ENCODE measurements around the gene IDH3A. TPM values are rescaled to one million over a fixed set of nuclear protein-coding genes. Genes with fewer than 3 reads are reported as not detected.

Gene IDH3A
- total RNA-seq, 1 donor from 2014 or later: 30.8 TPM

DNA sequence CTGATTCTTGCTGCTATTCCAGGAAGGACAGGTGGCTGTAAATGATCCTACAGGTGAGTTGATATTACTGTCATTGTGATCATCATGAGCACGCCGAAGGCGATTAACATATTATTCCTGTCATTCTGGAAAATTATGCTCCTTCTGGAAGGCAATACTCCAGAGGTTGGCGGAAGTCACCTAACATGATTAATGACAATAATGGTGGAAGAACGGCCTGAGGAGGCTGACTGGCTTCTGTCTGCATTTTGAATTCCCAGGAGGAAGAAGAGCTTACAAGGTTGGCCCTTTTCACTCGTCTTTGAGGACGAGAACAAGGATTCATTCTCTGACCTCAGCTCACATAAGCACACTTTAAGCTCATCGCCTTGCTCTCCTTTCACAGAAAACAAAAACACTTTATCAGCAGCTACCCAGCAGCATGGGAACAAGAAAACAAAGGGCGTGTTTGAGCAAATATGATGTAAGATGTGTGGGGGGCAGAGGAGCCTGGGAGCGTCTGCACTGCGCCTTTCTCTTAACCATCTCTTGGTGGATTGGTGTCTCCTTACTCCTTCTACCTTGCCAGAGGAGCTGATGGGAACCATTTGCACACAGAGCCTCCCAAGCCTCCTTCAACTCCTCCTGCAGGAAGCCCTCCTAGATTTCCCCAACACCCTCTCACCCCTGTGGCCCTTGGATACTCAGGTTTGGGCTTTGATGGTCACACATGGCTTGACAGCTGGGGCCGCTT is 62.2 kb downstream of the IDH3A start:
- no peaks in the 10 kb centered on the region for H3K36me3 ChIP-seq (ENCODE audit: control insufficient read depth, insufficient read depth, low read length)
- TF ChIP-seq, protein P1, sequence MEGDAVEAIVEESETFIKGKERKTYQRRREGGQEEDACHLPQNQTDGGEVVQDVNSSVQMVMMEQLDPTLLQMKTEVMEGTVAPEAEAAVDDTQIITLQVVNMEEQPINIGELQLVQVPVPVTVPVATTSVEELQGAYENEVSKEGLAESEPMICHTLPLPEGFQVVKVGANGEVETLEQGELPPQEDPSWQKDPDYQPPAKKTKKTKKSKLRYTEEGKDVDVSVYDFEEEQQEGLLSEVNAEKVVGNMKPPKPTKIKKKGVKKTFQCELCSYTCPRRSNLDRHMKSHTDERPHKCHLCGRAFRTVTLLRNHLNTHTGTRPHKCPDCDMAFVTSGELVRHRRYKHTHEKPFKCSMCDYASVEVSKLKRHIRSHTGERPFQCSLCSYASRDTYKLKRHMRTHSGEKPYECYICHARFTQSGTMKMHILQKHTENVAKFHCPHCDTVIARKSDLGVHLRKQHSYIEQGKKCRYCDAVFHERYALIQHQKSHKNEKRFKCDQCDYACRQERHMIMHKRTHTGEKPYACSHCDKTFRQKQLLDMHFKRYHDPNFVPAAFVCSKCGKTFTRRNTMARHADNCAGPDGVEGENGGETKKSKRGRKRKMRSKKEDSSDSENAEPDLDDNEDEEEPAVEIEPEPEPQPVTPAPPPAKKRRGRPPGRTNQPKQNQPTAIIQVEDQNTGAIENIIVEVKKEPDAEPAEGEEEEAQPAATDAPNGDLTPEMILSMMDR (IDR thresholded peaks at IDR 0.05; ENCODE audit: insufficient read depth, low read length, severe bottlenecking): no peak
- FAIRE-seq: peak; percentile 97
- H3K4me3 ChIP-seq (ENCODE audit: low read depth, low read length): no peak overlapping the region
- H3K27me3 ChIP-seq (ENCODE audit: control insufficient read depth, insufficient read depth, low read length): peaks cover 2% of the 10 kb centered on the region
- no peak for DNase-seq (ENCODE audit: low read depth)

DNA sequence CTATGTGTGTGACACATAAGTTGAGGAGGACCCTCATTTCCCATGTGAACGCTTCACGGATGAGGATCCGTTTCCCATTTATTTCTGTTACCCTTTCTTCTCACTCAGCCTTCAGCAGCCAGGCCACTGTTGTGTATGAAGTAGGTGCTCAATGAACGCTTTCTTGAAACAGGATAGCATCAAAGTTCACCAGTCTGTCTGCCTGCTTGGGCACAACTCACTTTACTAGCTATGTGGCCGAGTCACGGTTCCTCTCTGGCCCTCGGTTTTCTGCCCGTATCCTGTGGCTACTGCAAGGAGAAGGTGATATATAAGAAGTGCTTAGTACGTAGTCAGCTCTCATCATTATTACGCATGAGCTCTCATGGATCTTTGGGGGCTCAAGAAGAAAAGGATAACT is 62.8 kb downstream of the IDH3A start:
- FAIRE-seq (no peak), DNase-seq (ENCODE audit: low read depth) (no peak)
- Histone ChIP-seq H3K36me3 (ENCODE audit: control insufficient read depth, insufficient read depth, low read length) (no peaks in the 10 kb centered on the region), H3K4me3 (ENCODE audit: low read depth, low read length) (no peak overlapping the region), H3K27me3 (ENCODE audit: control insufficient read depth, insufficient read depth, low read length) (peaks cover 2% of the 10 kb centered on the region)
- TF ChIP-seq, protein P1 (IDR thresholded peaks at IDR 0.05; ENCODE audit: insufficient read depth, low read length, severe bottlenecking): no peak

DNA sequence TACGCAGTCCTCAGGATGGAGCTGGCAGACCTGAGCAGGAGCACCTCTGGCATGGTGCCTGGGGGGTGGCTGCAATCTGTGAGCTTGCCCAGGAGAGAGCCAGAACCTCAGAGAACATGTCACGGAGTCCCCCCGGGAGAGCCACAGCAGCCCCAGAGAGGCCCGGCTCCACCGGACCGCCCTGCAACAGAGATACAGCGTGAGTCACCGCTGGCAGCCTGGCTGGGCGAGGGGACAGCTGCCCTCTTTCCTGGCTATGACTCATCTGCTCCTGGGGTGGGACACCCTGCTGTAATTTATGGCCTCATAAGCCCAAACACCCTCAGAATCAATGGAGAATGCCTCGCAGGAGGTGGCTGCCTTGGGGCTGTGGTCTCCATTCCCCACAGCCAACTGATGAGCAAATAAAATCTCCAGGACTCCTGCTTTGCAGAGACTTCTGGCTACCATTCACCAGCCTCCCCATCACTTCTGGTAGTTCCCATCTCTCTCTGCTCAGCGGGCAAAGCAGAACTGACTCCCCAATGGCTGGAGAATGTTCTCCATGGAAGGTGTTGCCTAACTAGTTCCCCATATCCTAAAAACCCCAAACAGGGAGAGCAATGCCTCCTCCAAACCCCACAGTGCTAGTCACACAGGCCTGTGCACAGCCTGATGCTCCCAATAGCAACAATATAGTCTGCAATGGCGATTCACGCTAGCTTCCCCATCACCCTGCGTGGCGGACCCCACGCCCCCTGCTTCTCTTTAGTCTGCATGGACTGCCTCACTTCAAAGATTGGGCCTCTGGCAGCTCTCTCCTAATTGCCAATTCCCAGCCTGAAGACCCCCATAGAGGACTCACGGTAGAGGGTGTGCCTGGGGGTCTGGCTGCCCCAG is 63.6 kb downstream of the IDH3A start:
- peak; percentile 58 for DNase-seq (ENCODE audit: low read depth)
- no peaks in the 10 kb centered on the region for H3K36me3 ChIP-seq (ENCODE audit: control insufficient read depth, insufficient read depth, low read length)
- peaks cover 2% of the 10 kb centered on the region for H3K27me3 ChIP-seq (ENCODE audit: control insufficient read depth, insufficient read depth, low read length)
- H3K4me3 ChIP-seq (ENCODE audit: low read depth, low read length): no peak overlapping the region
- FAIRE-seq: no peak
- TF ChIP-seq, protein P1 (IDR thresholded peaks at IDR 0.05; ENCODE audit: insufficient read depth, low read length, severe bottlenecking): no peak

DNA sequence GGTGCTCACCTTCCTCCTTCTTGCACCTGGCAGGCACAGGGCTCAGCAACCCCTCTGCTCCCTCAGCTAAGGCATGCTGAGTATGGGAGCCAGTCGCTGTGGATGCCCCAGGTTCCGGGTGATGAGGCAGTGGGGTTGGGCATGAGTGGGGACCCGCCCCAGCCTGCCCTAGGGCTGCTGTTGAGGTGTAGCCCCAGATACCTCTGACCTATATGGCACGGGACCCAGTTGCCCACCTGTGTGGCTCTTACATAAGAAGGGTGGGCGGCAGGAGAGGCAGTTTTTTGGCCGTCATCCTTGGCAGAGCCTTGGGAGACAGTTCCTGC is 64.2 kb downstream of the IDH3A start:
- DNase-seq (ENCODE audit: low read depth): no peak
- no peaks in the 10 kb centered on the region for H3K36me3 ChIP-seq (ENCODE audit: control insufficient read depth, insufficient read depth, low read length)
- H3K4me3 ChIP-seq (ENCODE audit: low read depth, low read length): no peak overlapping the region
- H3K27me3 ChIP-seq (ENCODE audit: control insufficient read depth, insufficient read depth, low read length): peaks cover 2% of the 10 kb centered on the region
- no peak for FAIRE-seq
- TF ChIP-seq, protein P1 (IDR thresholded peaks at IDR 0.05; ENCODE audit: insufficient read depth, low read length, severe bottlenecking): no peak

DNA sequence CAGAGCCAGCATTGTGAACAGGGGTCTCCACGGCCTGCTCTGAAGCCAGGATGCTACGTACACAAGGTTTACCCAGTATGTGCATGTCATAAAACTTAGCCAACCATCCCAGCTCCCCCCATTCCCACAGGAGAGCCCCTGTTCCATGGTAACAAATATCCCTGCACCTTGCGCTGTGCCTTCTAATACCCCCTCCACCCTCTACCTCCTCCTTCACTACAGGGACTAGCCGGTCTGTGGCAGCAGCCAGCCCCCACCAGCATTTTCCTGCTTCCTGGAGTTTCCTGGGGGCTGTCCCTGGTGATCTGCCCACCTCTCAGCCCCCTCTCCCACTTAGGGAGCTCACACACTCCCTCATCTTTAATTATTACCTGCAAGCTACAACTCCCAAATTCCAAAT is 64.8 kb downstream of the IDH3A start:
- FAIRE-seq (no peak), DNase-seq (ENCODE audit: low read depth) (no peak)
- H3K36me3 ChIP-seq (ENCODE audit: control insufficient read depth, insufficient read depth, low read length): no peaks in the 10 kb centered on the region
- peaks cover 2% of the 10 kb centered on the region for H3K27me3 ChIP-seq (ENCODE audit: control insufficient read depth, insufficient read depth, low read length)
- TF ChIP-seq, protein P1 (IDR thresholded peaks at IDR 0.05; ENCODE audit: insufficient read depth, low read length, severe bottlenecking): no peak
- no peak overlapping the region for H3K4me3 ChIP-seq (ENCODE audit: low read depth, low read length)

All from bronchial epithelial cell (primary cell).